GM12891 (cell line): ENCODE measurements around the gene ZNF879.

Experiments used
- DNase-seq: peaks from one replicate; pipeline ENCODE4 v3.0.0; 2011; ENCODE audit warnings: low spot score; ENCODE audit not compliant: insufficient read length
- FAIRE-seq: peaks from 2 replicates; lab custom pipeline; 2011; peaks lifted over from hg19 to GRCh38; lab: Jason Lieb, UNC
- PAX5 ChIP-seq: IDR thresholded peaks from 2 replicates; pipeline ENCODE4 v1.6.1; 2011; ENCODE audit warnings: low read length, moderate library complexity, mild to moderate bottlenecking; ENCODE audit not compliant: insufficient read depth, severe bottlenecking
- POLR2A ChIP-seq: IDR thresholded peaks from 2 replicates; pipeline ENCODE4 v1.6.1; 2011; ENCODE audit warnings: low read depth, low read length, control low read depth
- POLR2AphosphoS5 ChIP-seq: IDR thresholded peaks from 2 replicates; pipeline ENCODE4 v1.6.1; 2011; ENCODE audit warnings: low read depth, low read length, control low read depth
- POU2F2 ChIP-seq: IDR thresholded peaks from 2 replicates; pipeline ENCODE4 v1.6.1; 2011; ENCODE audit warnings: low read depth, mild to moderate bottlenecking, control low read depth, low read length, moderate library complexity
- SPI1 ChIP-seq: IDR thresholded peaks from 2 replicates; pipeline ENCODE4 v1.6.1; 2011; ENCODE audit warnings: low read depth, low read length, control low read depth
- TAF1 ChIP-seq: IDR thresholded peaks from 2 replicates; pipeline ENCODE4 v1.6.1; 2011; ENCODE audit warnings: low read depth, low read length, control low read depth

Gene ZNF879

GRCh38 chr5:178991190-178992145 is 32.1 kb upstream of the ZNF879 start:
- no peak for DNase-seq
- TF ChIP-seq SPI1 (no peak), POLR2A (no peak), POLR2AphosphoS5 (no peak), PAX5 (no peak), POU2F2 (no peak), TAF1 (no peak)
- no peak for FAIRE-seq

- TF ChIP-seq POU2F2 (no peak), POLR2AphosphoS5 (no peak), PAX5 (no peak), POLR2A (no peak), SPI1 (no peak), TAF1 (no peak)
- FAIRE-seq (no peak), DNase-seq (no peak)
Observed at GRCh38 chr5:178992291-178992895, 31.2 kb upstream of the ZNF879 start.

GRCh38 chr5:178993236-178993765 is 30.3 kb upstream of the ZNF879 start:
- no peak for DNase-seq
- TF ChIP-seq POLR2A (no peak), POLR2AphosphoS5 (no peak), PAX5 (no peak), POU2F2 (no peak), SPI1 (no peak), TAF1 (no peak)
- no peak for FAIRE-seq

- DNase-seq (no peak), FAIRE-seq (no peak)
- no peak for TF ChIP-seq POLR2AphosphoS5
- TF ChIP-seq TAF1: no peak
- no peak for TF ChIP-seq POU2F2
- TF ChIP-seq SPI1: no peak
- TF ChIP-seq PAX5: no peak
- TF ChIP-seq POLR2A: no peak
Observed at GRCh38 chr5:178993955-178994579, 29.5 kb upstream of the ZNF879 start.

- FAIRE-seq (no peak), DNase-seq (no peak)
- TF ChIP-seq SPI1: no peak
Observed at GRCh38 chr5:178994580-178995340, 28.8 kb upstream of the ZNF879 start, which contains the start of gene GRM6. TSS of gene GRM6 (minus strand) at chr5:178995320. CDS start at chr5:178994944, 376 bp downstream.

GRCh38 chr5:178995341-178995690 is 28.3 kb upstream of the ZNF879 start:
- TF ChIP-seq SPI1: no peak
- no peak for TF ChIP-seq TAF1
- TF ChIP-seq POU2F2: no peak
- no peak for TF ChIP-seq PAX5
- TF ChIP-seq POLR2AphosphoS5: no peak
- TF ChIP-seq POLR2A: no peak
- DNase-seq (no peak), FAIRE-seq (no peak)

- FAIRE-seq (no peak), DNase-seq (no peak)
- TF ChIP-seq POLR2AphosphoS5: no peak
- no peak for TF ChIP-seq SPI1
- TF ChIP-seq POU2F2: no peak
Observed at GRCh38 chr5:178996156-178996555, 27.4 kb upstream of the ZNF879 start.

- TF ChIP-seq PAX5 (no peak), POU2F2 (no peak), TAF1 (no peak), POLR2A (no peak), SPI1 (no peak), POLR2AphosphoS5 (no peak)
- FAIRE-seq (no peak), DNase-seq (no peak)
Observed at GRCh38 chr5:178997191-178997590, 26.4 kb upstream of the ZNF879 start.

GRCh38 chr5:178998441-178998840 is 25.2 kb upstream of the ZNF879 start:
- no peak for FAIRE-seq
- no peak for TF ChIP-seq PAX5
- no peak for TF ChIP-seq POLR2A
- TF ChIP-seq TAF1: no peak
- no peak for TF ChIP-seq POU2F2
- no peak for TF ChIP-seq POLR2AphosphoS5
- no peak for TF ChIP-seq SPI1
- no peak for DNase-seq
